ENCODE measurements around the gene SMO. TPM values are rescaled to one million over a fixed set of nuclear protein-coding genes. Genes with fewer than 3 reads are reported as not detected.

SMO gene
- total RNA-seq, 8 experiments from 2014 or later, result 2.9 to 33.9 (median 10.6) TPM

Other genes with a start within 250 kb of the SMO start
- 10 to 100 TPM; 45.3 to 63.9 (median 52.0) TPM for gene TNPO3, start 133.5 kb upstream of the SMO start, total RNA-seq
- 10 to 100 TPM in 2 of 8 experiments, 1 to 10 TPM in 6; 2.0 to 24.0 (median 5.6) TPM for gene TSPAN33, start 43.9 kb upstream of the SMO start, total RNA-seq
- 100 to 1,000 TPM in 2 of 8 experiments, 10 to 100 TPM in 5, 1 to 10 TPM in 1; 8.5 to 123 (median 23.8) TPM for gene AHCYL2, start 36.4 kb downstream of the SMO start, total RNA-seq
- gene STRIP2, start 245.8 kb downstream of the SMO start, total RNA-seq, result 10 to 100 TPM in 1 of 8 experiments, 1 to 10 TPM in 7; 1.2 to 41.1 (median 2.6) TPM